Activated T-helper 9 cell treated with anti-CD3 and anti-CD28 coated beads, Interleukin-2, amount 50 U/mL, for 16 hours (primary cell): Measurements from ENCODE around the gene CD300LG.
"Not testable (repeated sequence)": the region's sequence is repeated elsewhere in the genome, so short reads cannot be mapped to it uniquely, and the experiment has no call there.

ENCODE experiments used
- DNase-seq: peaks from one replicate; pipeline ENCODE4 v3.0.0-alpha.2; 2020; ENCODE audit warnings: low read depth

Gene CD300LG

GRCh38 chr17:43825567-43825966 lies 21.4 kb upstream of the CD300LG start:
- no peak for DNase-seq

- DNase-seq = no peak
Observed at GRCh38 chr17:43826206-43826605, 20.8 kb upstream of the CD300LG start.

- no peak for DNase-seq
Observed at GRCh38 chr17:43827596-43827995, 19.4 kb upstream of the CD300LG start.

- DNase-seq = no peak
Observed at GRCh38 chr17:43829738-43830137, 17.2 kb upstream of the CD300LG start.

- DNase-seq = no peak
Observed at GRCh38 chr17:43830510-43831140, 16.4 kb upstream of the CD300LG start.

GRCh38 chr17:43831633-43832032 lies 15.3 kb upstream of the CD300LG start:
- DNase-seq = no peak

GRCh38 chr17:43832168-43832975 lies 14.6 kb upstream of the CD300LG start:
- DNase-seq = no peak

GRCh38 chr17:43832976-43833829 lies 13.8 kb upstream of the CD300LG start, which contains the start of gene MPP3:
Gene MPP3, minus strand, starts transcription at chr17:43833146. Its CDS starts 1,240 bp downstream, at chr17:43831906.
- peak; percentile 23 for DNase-seq

GRCh38 chr17:43834106-43834505 lies 12.9 kb upstream of the CD300LG start:
- DNase-seq = no peak

- no peak for DNase-seq
Observed at GRCh38 chr17:43839670-43840108, 7.3 kb upstream of the CD300LG start.

- DNase-seq = no peak
Observed at GRCh38 chr17:43840814-43841213, 6.2 kb upstream of the CD300LG start.

GRCh38 chr17:43841282-43841681 lies 5.7 kb upstream of the CD300LG start:
- no peak for DNase-seq

- DNase-seq = not testable (repeated sequence)
Observed at GRCh38 chr17:43842091-43842974, 4.6 kb upstream of the CD300LG start.

- DNase-seq = no peak
Observed at GRCh38 chr17:43842975-43843325, 4.0 kb upstream of the CD300LG start.

GRCh38 chr17:43844241-43844640 lies 2.7 kb upstream of the CD300LG start:
- no peak for DNase-seq

- DNase-seq = no peak
Observed at GRCh38 chr17:43845766-43846165, 1.2 kb upstream of the CD300LG start.

- peak; percentile 64 for DNase-seq
Observed at GRCh38 chr17:43846221-43846712, 709 bp upstream of the CD300LG start.

GRCh38 chr17:43848601-43849000 lies 1.6 kb downstream of the CD300LG start:
- DNase-seq = no peak

- DNase-seq = no peak
Observed at GRCh38 chr17:43849116-43849515, 2.1 kb downstream of the CD300LG start.

GRCh38 chr17:43852571-43852970 lies 5.6 kb downstream of the CD300LG start:
- DNase-seq = no peak

- DNase-seq = no peak
Observed at GRCh38 chr17:43853546-43853945, 6.6 kb downstream of the CD300LG start.
